ENCODE results near the gene NHERF2. TPM values are rescaled to one million over a fixed set of nuclear protein-coding genes. Genes with fewer than 3 reads are reported as not detected.

The NHERF2 gene
- total and polyA plus RNA-seq, 12 donors = 94.3 to 640 (median 183) TPM

DNA sequence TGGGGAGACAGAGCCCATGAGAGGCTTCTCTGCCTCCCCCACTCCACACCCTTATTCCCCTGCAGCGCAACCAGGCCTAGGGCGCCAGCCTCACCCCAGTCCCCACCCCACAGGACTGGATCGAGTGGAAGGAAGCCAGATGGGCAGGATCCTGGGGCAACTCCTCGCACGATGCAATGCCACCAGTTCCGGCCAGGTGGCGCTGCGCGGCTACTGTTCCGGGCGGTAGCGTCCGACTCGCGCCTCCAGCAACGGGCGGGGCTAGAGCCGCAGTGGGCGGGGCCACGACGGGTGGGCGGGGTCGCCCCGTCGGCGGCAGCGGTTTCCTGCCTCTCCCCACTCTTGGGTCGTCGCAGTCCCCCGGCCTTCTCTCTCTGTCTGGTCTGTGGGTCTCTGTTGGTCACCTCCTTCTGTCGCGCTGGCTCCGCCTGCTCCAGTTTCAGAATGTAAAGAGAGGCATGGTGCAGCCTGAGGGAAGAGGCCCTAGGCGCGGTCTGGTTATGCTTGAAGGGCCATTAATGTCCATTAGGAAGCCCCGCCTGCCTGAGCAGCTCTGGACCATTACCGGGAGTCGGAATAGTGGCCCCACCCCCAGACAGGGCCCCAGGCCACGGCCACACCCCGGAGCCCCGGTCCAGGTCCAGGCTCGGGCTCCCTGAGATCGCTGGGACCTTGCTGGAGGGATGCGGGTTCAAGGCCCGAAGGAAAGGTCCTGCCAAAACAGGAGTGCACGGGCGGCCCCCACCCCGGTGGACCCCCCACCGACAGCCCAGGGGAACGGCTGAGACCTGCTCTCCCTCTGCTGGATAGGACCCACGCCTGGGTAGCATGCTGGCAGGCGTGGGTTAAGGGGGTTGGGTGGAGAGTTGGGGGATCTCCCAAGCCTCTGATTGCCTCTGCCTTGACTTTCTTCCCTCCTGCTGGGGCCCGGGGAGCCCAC is 3.3 kb upstream of the NHERF2 start:
- peak; percentile 86 to 94 (median 91) for ATAC-seq
- H3K27me3 ChIP-seq = peaks cover 16 to 68% (median 35%) of the 10 kb centered on the region in 7 donors
- WGBS, 2 donors = 13 to 14% methylated on average over 53 of the region's 53 CpGs
- intact Hi-C loops (cut with DNase I) = loop anchor here in 9 of 10 donors (1.0 to 10.0 kb wide), 11 partner anchors 23 to 231 kb away; partner anchors contain the start of genes NTHL1 (in 2 of the 9), TSC2 (in 2 of the 9) and ECI1 (in 1 of the 9)
- peaks cover 25 to 66% (median 53%) of the 10 kb centered on the region in 9 donors for H3K4me1 ChIP-seq
- peak overlapping the region in 9 of 10 donors; percentile 18 to 50 (median 43) for H3K4me3 ChIP-seq
- H3K36me3 ChIP-seq = no peaks in the 10 kb centered on the region
- peak overlapping the region; percentile 72 to 98 (median 84) for H3K27ac ChIP-seq
- TF ChIP-seq CTCF (IDR thresholded peaks at IDR 0.05) = peak; percentile 86 to 99 (median 97)
- no peaks in the 10 kb centered on the region for H3K9me3 ChIP-seq
- DNase-seq = peak; percentile 94 to 97

DNA sequence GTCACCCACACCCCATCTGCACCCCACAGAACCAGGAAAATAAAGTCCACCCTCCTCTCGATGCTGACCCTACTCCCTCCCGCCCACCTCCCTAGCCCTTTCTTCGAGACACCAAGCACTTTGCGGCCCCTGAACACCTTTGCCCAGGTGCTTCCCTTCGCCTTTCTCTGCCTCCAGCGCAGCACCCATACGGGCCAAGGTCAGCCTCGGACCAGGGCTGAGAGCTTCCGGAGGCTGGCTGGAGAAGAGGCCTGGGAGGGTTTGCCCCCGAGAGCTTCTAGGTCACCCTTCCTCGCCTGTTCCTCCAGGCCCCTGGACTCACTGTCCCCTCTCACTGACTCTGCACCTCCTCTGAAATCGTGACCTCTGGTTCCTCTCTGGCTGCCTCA is 2.7 kb upstream of the NHERF2 start:
- DNase-seq = peak in 1 of 2 donors; percentile 18
- Histone ChIP-seq H3K27me3 (peaks cover 15 to 66% (median 29%) of the 10 kb centered on the region in 7 donors), H3K36me3 (no peaks in the 10 kb centered on the region), H3K4me3 (peak overlapping the region in 9 of 10 donors; percentile 18 to 50 (median 43)), H3K4me1 (peaks cover 25 to 73% (median 60%) of the 10 kb centered on the region in 9 donors), H3K9me3 (no peaks in the 10 kb centered on the region), H3K27ac (peak overlapping the region; percentile 72 to 98 (median 84))
- no peak for ATAC-seq
- WGBS, 2 donors = 68 to 83% methylated on average over 12 of the region's 12 CpGs
- intact Hi-C loops (cut with DNase I) = loop anchor here in 5 of 10 donors (5.0 to 10.0 kb wide), 5 partner anchors 33 to 231 kb away; partner anchors contain the start of gene ECI1 (in 1 of the 5)
- TF ChIP-seq CTCF (IDR thresholded peaks at IDR 0.05) = no peak

DNA sequence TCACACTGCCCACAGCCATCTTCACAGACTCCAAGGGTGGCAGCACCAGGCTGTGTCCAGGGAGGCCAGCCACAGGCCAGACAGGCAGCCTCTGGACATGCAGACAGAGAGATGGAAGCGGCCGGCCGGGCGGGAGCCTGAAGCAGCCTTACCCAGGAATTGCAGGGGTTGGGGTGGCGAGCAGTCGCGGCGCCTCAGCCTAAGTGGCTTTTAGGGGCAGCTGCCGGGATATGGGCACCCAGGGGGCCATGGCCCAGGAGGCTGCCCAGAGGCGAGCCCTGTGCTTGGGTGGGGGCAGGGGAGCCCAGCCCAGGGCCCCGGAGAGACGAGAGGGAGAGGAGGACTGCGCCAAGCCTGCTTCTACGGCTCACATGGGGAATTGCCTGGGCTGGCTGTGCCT is 1.5 kb upstream of the NHERF2 start:
- TF ChIP-seq CTCF (IDR thresholded peaks at IDR 0.05) = no peak
- peaks cover 22 to 79% (median 60%) of the 10 kb centered on the region in 9 donors for H3K4me1 ChIP-seq
- no peaks in the 10 kb centered on the region for H3K9me3 ChIP-seq
- peaks cover 3 to 54% (median 16%) of the 10 kb centered on the region in 7 donors for H3K27me3 ChIP-seq
- H3K27ac ChIP-seq = peak overlapping the region in 7 of 10 donors; percentile 35 to 98 (median 89)
- DNase-seq (no peak), ATAC-seq (no peak)
- WGBS, 2 donors = 91 to 93% methylated on average over 14 of the region's 14 CpGs
- H3K36me3 ChIP-seq = peaks cover 0 to 11% (median 0%) of the 10 kb centered on the region in 9 donors
- peak overlapping the region in 4 of 10 donors; percentile 78 to 94 (median 85) for H3K4me3 ChIP-seq
- intact Hi-C loops (cut with DNase I) = loop anchor here in 1 of 10 donors (10.0 kb wide), 2 partner anchors 60 to 230 kb away; partner anchors contain the start of gene ECI1

DNA sequence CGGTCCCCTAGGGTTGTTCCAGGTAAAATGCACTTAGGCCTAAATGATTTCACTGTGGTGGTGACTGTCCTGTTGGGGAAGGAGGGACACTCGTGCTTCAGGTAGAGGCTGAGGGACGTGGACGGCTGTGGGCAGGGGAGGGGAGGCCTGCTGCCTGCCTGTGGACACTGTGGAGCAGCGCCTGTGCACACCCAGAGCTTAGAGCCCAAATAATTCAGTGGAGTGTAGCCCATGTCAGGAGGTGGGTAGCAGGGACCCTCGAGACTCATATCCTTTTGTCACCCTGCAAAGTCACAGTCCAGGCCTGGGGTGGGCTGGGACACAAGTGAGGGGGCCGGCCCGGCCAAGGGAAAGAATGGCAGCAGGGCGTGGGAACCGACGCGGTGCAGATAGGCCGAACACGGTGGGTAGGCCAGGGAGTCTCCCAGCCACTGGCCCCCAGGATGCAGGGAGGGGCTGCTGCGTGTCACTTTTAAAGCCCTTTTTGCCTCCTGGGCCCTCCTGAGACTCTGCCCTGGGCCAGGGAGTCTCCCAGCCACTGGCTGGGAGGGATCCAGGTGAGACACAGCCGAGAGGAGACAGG is 733 bp upstream of the NHERF2 start:
- intact Hi-C loops (cut with DNase I) = loop anchor here in 1 of 10 donors (10.0 kb wide), 2 partner anchors 59 to 229 kb away; partner anchors contain the start of gene ECI1
- no peak for ATAC-seq
- Histone ChIP-seq H3K27ac (peak overlapping the region; percentile 74 to 98 (median 90)), H3K36me3 (peaks cover 0 to 18% (median 0%) of the 10 kb centered on the region in 9 donors), H3K4me3 (peak overlapping the region in 9 of 10 donors; percentile 51 to 94 (median 85)), H3K27me3 (peaks cover 0 to 47% (median 9%) of the 10 kb centered on the region in 7 donors), H3K4me1 (peaks cover 17 to 78% (median 54%) of the 10 kb centered on the region in 9 donors), H3K9me3 (no peaks in the 10 kb centered on the region)
- DNase-seq = peak in 1 of 2 donors; percentile 14
- WGBS, 2 donors = 66 to 67% methylated on average over 15 to 16 of the region's 16 CpGs
- no peak for TF ChIP-seq CTCF (IDR thresholded peaks at IDR 0.05)
